H1 (cell line): ENCODE measurements around the gene CDC40. TPM values are rescaled to one million over a fixed set of nuclear protein-coding genes. Genes with fewer than 3 reads are reported as not detected.

Experiments
- CTCF ChIA-PET: fragments of 300-600 bp; sonication (Branson Sonifier 250); formaldehyde crosslinking; loops from one replicate; lab custom pipeline; 2021; ENCODE audit not compliant: partially characterized antibody; lab: Charles Lee
- POLR2A ChIA-PET: fragments of 300-600 bp; sonication (Branson Sonifier 250); formaldehyde crosslinking; loops from one replicate; lab custom pipeline; 2021; ENCODE audit warnings: inconsistent platforms; ENCODE audit not compliant: partially characterized antibody; lab: Charles Lee
- DNase-seq, 2 experiments: peaks; one replicate each; pipeline versions ENCODE4 v3.0.0 to v3.0.0-alpha.2; 2010 to 2022; ENCODE audit warnings: low spot score in 2 of 2, low read depth in 1 of 2, mixed read lengths in 1 of 2
- FAIRE-seq: peaks from 2 replicates; lab custom pipeline; 2011; peaks lifted over from hg19 to GRCh38; lab: Jason Lieb, UNC
- H2AFZ ChIP-seq: 2 replicates; pipeline ENCODE4 v1.8.1; 2012; ENCODE audit warnings: low read length, inconsistent platforms
- H2AK5ac ChIP-seq: 2 replicates; pipeline ENCODE4 v1.6.1; 2013; ENCODE audit warnings: low read depth, low read length
- H2BK120ac ChIP-seq: replicated peaks from 2 replicates; pipeline ENCODE3; 2013; ENCODE audit warnings: low read depth, low read length, inconsistent platforms
- H2BK12ac ChIP-seq: 2 replicates; pipeline ENCODE4 v1.6.1; 2013; ENCODE audit warnings: low read depth, low read length
- H2BK15ac ChIP-seq: 2 replicates; pipeline ENCODE4 v1.6.1; 2013; ENCODE audit warnings: low read length
- H2BK20ac ChIP-seq: 2 replicates; pipeline ENCODE4 v1.6.1; 2013; ENCODE audit warnings: low read length
- H2BK5ac ChIP-seq: 2 replicates; pipeline ENCODE4 v1.6.1; 2013; ENCODE audit warnings: low read depth, low read length
- H3K14ac ChIP-seq: 2 replicates; pipeline ENCODE4 v1.6.1; 2013; ENCODE audit warnings: inconsistent platforms; ENCODE audit not compliant: insufficient read length
- H3K18ac ChIP-seq: 2 replicates; pipeline ENCODE4 v1.6.1; 2013; ENCODE audit warnings: low read length; ENCODE audit errors: extremely low read depth
- H3K23ac ChIP-seq: 2 replicates; pipeline ENCODE4 v1.6.1; 2013; ENCODE audit warnings: inconsistent platforms; ENCODE audit not compliant: insufficient read length
- H3K23me2 ChIP-seq: 2 replicates; pipeline ENCODE4 v1.6.1; 2013; ENCODE audit warnings: low read depth, low read length
- H3K27ac ChIP-seq: 2 replicates; pipeline ENCODE4 v1.6.1; 2011; ENCODE audit warnings: low read depth, low read length, inconsistent platforms
- H3K27me3 ChIP-seq, 4 experiments: replicated peaks in 1 of 4; 1 replicate in 1 of 4; 2 replicates in 3 of 4; pipeline versions ENCODE4 v1.6.1 to v1.8.1; 2011 to 2013; ENCODE audit warnings: low read length in 3 of 4, mild to moderate bottlenecking in 3 of 4, inconsistent platforms in 2 of 4, mixed read lengths in 2 of 4, moderate library complexity in 1 of 4; ENCODE audit not compliant: control insufficient read depth in 3 of 4, insufficient read depth in 3 of 4; ENCODE audit errors: extremely low read depth in 1 of 4
- H3K36me3 ChIP-seq, 4 experiments: 2 replicates each; pipeline versions ENCODE4 v1.6.1 to v1.8.1; 2011 to 2013; ENCODE audit warnings: mild to moderate bottlenecking in 4 of 4, low read length in 3 of 4, moderate library complexity in 2 of 4, control low read depth in 1 of 4, inconsistent platforms in 1 of 4; ENCODE audit not compliant: insufficient read depth in 4 of 4, control insufficient read depth in 2 of 4
- H3K4ac ChIP-seq: replicated peaks from 2 replicates; pipeline ENCODE3; 2013; ENCODE audit warnings: low read length, low read depth, mixed read lengths, inconsistent platforms; ENCODE audit not compliant: insufficient read length
- H3K4me1 ChIP-seq, 4 experiments: replicated peaks in 1 of 4; 1 replicate in 1 of 4; 2 replicates in 3 of 4; pipeline versions ENCODE4 v1.6.1 to v1.8.1; 2011 to 2013; ENCODE audit warnings: low read length in 3 of 4, inconsistent platforms in 2 of 4, mixed read lengths in 1 of 4; ENCODE audit not compliant: insufficient read depth in 4 of 4, control insufficient read depth in 3 of 4
- H3K4me2 ChIP-seq, 2 experiments: 2 replicates each; pipeline versions ENCODE4 v1.6.1 to v1.8.1; 2011 to 2013; ENCODE audit warnings: low read depth in 2 of 2, low read length in 2 of 2, control low read depth in 1 of 2, inconsistent platforms in 1 of 2, mild to moderate bottlenecking in 1 of 2; ENCODE audit not compliant: insufficient read depth in 1 of 2
- H3K4me3 ChIP-seq, 4 experiments: fragments of 200-600, 300-600 bp in 1 of 4; sonication (generic), shearing (Covaris generic), sonication (Bioruptor Twin) in 1 of 4; 2 replicates each; pipeline versions ENCODE4 v1.5.1 to v1.8.1; 2011 to 2016; ENCODE audit warnings: low read length in 4 of 4, low read depth in 3 of 4, control low read depth in 2 of 4, inconsistent platforms in 2 of 4, mild to moderate bottlenecking in 2 of 4, mixed read lengths in 1 of 4, moderate library complexity in 1 of 4; ENCODE audit not compliant: insufficient read depth in 2 of 4; ENCODE audit errors: extremely low read depth in 1 of 4
- H3K56ac ChIP-seq: replicated peaks from 2 replicates; pipeline ENCODE3; 2013; ENCODE audit warnings: low read depth, mild to moderate bottlenecking, mixed read lengths, low read length, inconsistent platforms; ENCODE audit not compliant: insufficient read length
- H3K79me1 ChIP-seq: 2 replicates; pipeline ENCODE4 v1.6.1; 2013; ENCODE audit warnings: low read depth, low read length, control low read depth
- H3K79me2 ChIP-seq, 2 experiments: 2 replicates each; pipeline versions ENCODE4 v1.6.1 to v1.8.1; 2012 to 2013; ENCODE audit warnings: low read length in 2 of 2, mild to moderate bottlenecking in 2 of 2, inconsistent platforms in 1 of 2; ENCODE audit not compliant: insufficient read depth in 2 of 2, control insufficient read depth in 1 of 2
- H3K9ac ChIP-seq, 4 experiments: replicated peaks in 1 of 4; 1 replicate in 1 of 4; 2 replicates in 3 of 4; pipeline versions ENCODE4 v1.6.1 to v1.8.1; 2011 to 2013; ENCODE audit warnings: low read depth in 3 of 4, low read length in 3 of 4, control low read depth in 2 of 4, mild to moderate bottlenecking in 2 of 4, moderate library complexity in 2 of 4, inconsistent platforms in 1 of 4; ENCODE audit errors: extremely low read depth in 1 of 4
- H3K9me3 ChIP-seq, 2 experiments: 2 replicates each; pipeline versions ENCODE4 v1.6.1 to v1.8.1; 2012 to 2013; ENCODE audit warnings: mild to moderate bottlenecking in 2 of 2, moderate library complexity in 2 of 2, control low read depth in 1 of 2, inconsistent platforms in 1 of 2, low read depth in 1 of 2, low read length in 1 of 2, mixed read lengths in 1 of 2; ENCODE audit not compliant: insufficient read depth in 2 of 2
- H4K20me1 ChIP-seq, 2 experiments: replicated peaks in 1 of 2; 2 replicates each; pipeline versions ENCODE3 to v1.8.1; 2011 to 2013; ENCODE audit warnings: inconsistent platforms in 2 of 2, low read length in 2 of 2, mild to moderate bottlenecking in 1 of 2; ENCODE audit not compliant: insufficient read depth in 2 of 2, control insufficient read depth in 1 of 2
- H4K5ac ChIP-seq: 2 replicates; pipeline ENCODE4 v1.6.1; 2013; ENCODE audit warnings: low read length, low read depth, mixed read lengths, inconsistent platforms; ENCODE audit not compliant: insufficient read length
- H4K8ac ChIP-seq: 2 replicates; pipeline ENCODE4 v1.8.0; 2013; ENCODE audit warnings: mild to moderate bottlenecking, moderate library complexity, low read length, inconsistent platforms; ENCODE audit not compliant: insufficient read depth; ENCODE audit errors: extremely low read depth
- H4K91ac ChIP-seq: replicated peaks from 2 replicates; pipeline ENCODE3; 2013; ENCODE audit warnings: low read length, mixed read lengths, inconsistent platforms; ENCODE audit not compliant: insufficient read length
- GABPA ChIP-seq: IDR thresholded peaks from 2 replicates; pipeline ENCODE4 v1.6.1; 2011; ENCODE audit warnings: mild to moderate bottlenecking, low read length, moderate library complexity, borderline replicate concordance; ENCODE audit not compliant: insufficient read depth
- NANOG ChIP-seq: IDR thresholded peaks from 2 replicates; pipeline ENCODE4 v1.6.1; 2011; ENCODE audit warnings: low read length, low read depth, mild to moderate bottlenecking, inconsistent platforms; ENCODE audit not compliant: insufficient read depth, poor library complexity, severe bottlenecking
- POLR2A ChIP-seq, 2 experiments: IDR thresholded peaks; 1 replicate in 1 of 2; 2 replicates in 1 of 2; pipeline ENCODE4 v1.6.1; 2011; ENCODE audit warnings: low read depth in 2 of 2, low read length in 2 of 2, mild to moderate bottlenecking in 2 of 2; ENCODE audit errors: control extremely low read depth in 1 of 2
- SP4 ChIP-seq: IDR thresholded peaks from 2 replicates; pipeline ENCODE4 v1.6.1; 2012; ENCODE audit warnings: low read length, inconsistent platforms
- TEAD4 ChIP-seq: IDR thresholded peaks from 2 replicates; pipeline ENCODE4 v1.6.1; 2012; ENCODE audit warnings: low read depth, low read length, inconsistent platforms, mixed read lengths
- ZNF274 ChIP-seq: IDR thresholded peaks from 2 replicates; pipeline ENCODE4 v1.7.0; 2012; ENCODE audit warnings: low read length, borderline replicate concordance; ENCODE audit errors: extremely low read depth
- WGBS, 2 experiments: shearing (Covaris generic) in 1 of 2; methylation state at CpG; one replicate each; pipeline versions ENCODE4 v1.1.6 to v1.1.7; 2013 to 2015; ENCODE audit warnings: low lambda C conversion rate in 2 of 2, mixed read lengths in 2 of 2, inconsistent platforms in 1 of 2, low coverage in 1 of 2, missing lambda C conversion rate in 1 of 2; ENCODE audit not compliant: insufficient replicate concordance in 2 of 2, insufficient coverage in 1 of 2, insufficient read length in 1 of 2; ENCODE audit errors: extremely low coverage in 1 of 2, missing lambda C conversion rate in 1 of 2; 5-methylcytosine and 5-hydroxymethylcytosine counted together
- polyA plus RNA-seq, 7 experiments: library from polyadenylated mRNA; depleted of rRNA in 3 of 7; stranded (reverse) in 5 of 7; unstranded in 2 of 7; fragments of >200 nt in 5 of 7; fragments of 200-250 nt in 2 of 7; gene quantifications; 1 replicate in 5 of 7; 2 replicates in 1 of 7; 4 replicates in 1 of 7; pipeline versions ENCODE4 v1.2.1 to v1.2.3, GENCODE V29; 2011 to 2013; ENCODE audit warnings: missing spikeins in 2 of 7, mixed read lengths in 2 of 7
- total RNA-seq: library from RNA; stranded (reverse); fragmentation: NEBNext Ultra II Directional; extraction: Animal tissue kit (Norgen Biotek cat#: 25700); gene quantifications from 2 replicates; pipeline ENCODE4 v1.2.1, GENCODE V29; 2021
- TF ChIP-seq, protein P1 (sequence below): IDR thresholded peaks from 2 replicates; pipeline ENCODE4 v1.6.1; 2012; ENCODE audit warnings: inconsistent platforms

CDC40 gene
- total and polyA plus RNA-seq, 2 of the 8 experiments (the other 6 are each of a cell fraction or from before 2014, with no cell fraction given), result 7.3 to 27.2 TPM

DNA sequence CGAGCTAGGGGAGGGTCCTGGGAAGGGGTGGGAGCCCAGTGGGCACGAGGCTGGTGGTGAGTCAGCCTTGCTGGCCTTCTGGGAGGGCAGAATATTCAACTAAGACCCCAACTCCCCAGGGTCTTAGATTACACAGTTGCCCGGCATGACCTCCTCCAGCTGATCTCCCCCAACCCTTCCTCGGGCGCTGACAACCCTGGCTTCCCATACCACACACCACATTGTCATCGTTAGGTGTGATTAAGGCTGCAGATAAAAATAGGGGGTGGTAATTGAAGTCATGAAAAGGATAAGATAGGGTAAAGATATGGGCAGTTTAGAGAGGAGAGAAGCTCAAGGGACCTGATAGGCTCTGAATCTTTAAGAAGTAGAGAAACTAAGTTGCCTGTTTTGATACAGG lies 10.5 kb downstream of the CDC40 start:
- WGBS, 2 experiments, result 94% methylated on average over 6 of the region's 6 CpGs; no CpG with 5 or more reads in 1 of the 2 experiments
- H2BK20ac ChIP-seq, result no peak overlapping the region
- H4K8ac ChIP-seq, result no peak overlapping the region
- no peaks in the 10 kb centered on the region for H3K4me1 ChIP-seq
- H3K9ac ChIP-seq, result no peak overlapping the region
- no peaks in the 10 kb centered on the region; the same call in 1 of the 2 replicates for H3K79me1 ChIP-seq
- no peak overlapping the region for H3K4me3 ChIP-seq
- H3K36me3 ChIP-seq, result peaks cover 0 to 13% (median 0%) of the 10 kb centered on the region in 4 experiments; a peak in 3 of 8 replicates
- DNase-seq (no peak), FAIRE-seq (no peak)
- no peak overlapping the region for H3K4me2 ChIP-seq
- H4K5ac ChIP-seq, result no peak overlapping the region
- no peak overlapping the region for H3K14ac ChIP-seq
- CTCF ChIA-PET, result interaction anchor here (0.6 kb wide), 1 partner anchor 60 kb away, joined by 3 read pairs; no protein-coding TSS in a partner anchor
- H4K91ac ChIP-seq, result no peak overlapping the region
- no peak overlapping the region for H2BK15ac ChIP-seq
- H2AK5ac ChIP-seq, result no peak overlapping the region
- no peak overlapping the region for H3K18ac ChIP-seq
- H3K79me2 ChIP-seq, result peaks cover 4 to 66% of the 10 kb centered on the region in 2 experiments; a peak in 2 of 4 replicates
- no peaks in the 10 kb centered on the region for H3K23me2 ChIP-seq
- no peak overlapping the region for H2AFZ ChIP-seq
- POLR2A ChIA-PET, result interaction anchor here (1.2 kb wide), 1 partner anchor 11 kb away, joined by 3 read pairs; the partner anchor contains the start of gene CDC40
- no peak overlapping the region for H2BK12ac ChIP-seq
- no peaks in the 10 kb centered on the region for H3K27me3 ChIP-seq
- no peaks in the 10 kb centered on the region for H4K20me1 ChIP-seq
- no peak overlapping the region for H3K27ac ChIP-seq
- H3K9me3 ChIP-seq, result no peaks in the 10 kb centered on the region
- H2BK120ac ChIP-seq, result no peak overlapping the region
- no peak overlapping the region for H3K56ac ChIP-seq
- H3K23ac ChIP-seq, result no peak overlapping the region
- H2BK5ac ChIP-seq, result no peak overlapping the region
- no peak overlapping the region for H3K4ac ChIP-seq
- no peak for TF ChIP-seq GABPA
- TF ChIP-seq SP4, result no peak
- TF ChIP-seq TEAD4, result no peak
- TF ChIP-seq, protein P1, sequence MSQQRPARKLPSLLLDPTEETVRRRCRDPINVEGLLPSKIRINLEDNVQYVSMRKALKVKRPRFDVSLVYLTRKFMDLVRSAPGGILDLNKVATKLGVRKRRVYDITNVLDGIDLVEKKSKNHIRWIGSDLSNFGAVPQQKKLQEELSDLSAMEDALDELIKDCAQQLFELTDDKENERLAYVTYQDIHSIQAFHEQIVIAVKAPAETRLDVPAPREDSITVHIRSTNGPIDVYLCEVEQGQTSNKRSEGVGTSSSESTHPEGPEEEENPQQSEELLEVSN, result no peak
- no peak for TF ChIP-seq ZNF274
- TF ChIP-seq NANOG, result no peak
- no peak for TF ChIP-seq POLR2A (IDR thresholded peaks at IDR 0.05; ENCODE audit: control extremely low read depth in 1 of 2, low read depth in 2 of 2, low read length in 2 of 2)
